ENCODE measurements around the gene KLF15. TPM values are rescaled to one million over a fixed set of nuclear protein-coding genes. Genes with fewer than 3 reads are reported as not detected.

The KLF15 gene
- total RNA-seq, 1 donor from 2014 or later = 0.31 TPM

GRCh38 chr3:126306888-126307482, 50.2 kb downstream of the KLF15 start:
- intact Hi-C loops (cut with micrococcal nuclease) = no loop called here

DNA sequence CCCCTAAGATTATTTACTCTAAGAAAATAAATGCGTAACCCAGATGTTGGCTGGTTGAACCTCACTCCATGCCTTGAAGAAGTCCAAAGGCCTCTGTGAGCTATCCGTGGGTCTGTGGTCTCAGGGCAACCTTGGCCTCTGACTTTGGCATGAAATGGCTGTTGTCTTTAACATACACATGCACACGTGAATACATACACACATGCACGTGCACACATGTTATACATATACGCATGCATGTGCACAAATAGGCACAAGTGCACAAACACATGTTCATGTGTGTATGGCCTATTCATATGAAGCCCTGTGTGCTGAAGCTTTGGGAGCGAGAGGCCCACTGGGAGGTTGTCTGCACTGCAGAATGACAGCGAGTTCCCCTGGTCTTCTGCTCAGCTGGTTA, 50.8 kb downstream of the KLF15 start:
- CTCF ChIA-PET = no interaction called here
- no peaks in the 10 kb centered on the region for H3K36me3 Mint-ChIP-seq (ENCODE audit: low read depth)
- no peaks in the 10 kb centered on the region for H3K27me3 Mint-ChIP-seq
- no peak overlapping the region for H3K27ac Mint-ChIP-seq
- peaks cover 18% of the 10 kb centered on the region for H3K9me3 Mint-ChIP-seq
- no peak for DNase-seq
- intact Hi-C loops (cut with micrococcal nuclease) = no loop called here
- H3K4me1 Mint-ChIP-seq = no peaks in the 10 kb centered on the region
- ATAC-seq (ENCODE audit: low read depth) = no peak
- TF ChIP-seq, protein P1, sequence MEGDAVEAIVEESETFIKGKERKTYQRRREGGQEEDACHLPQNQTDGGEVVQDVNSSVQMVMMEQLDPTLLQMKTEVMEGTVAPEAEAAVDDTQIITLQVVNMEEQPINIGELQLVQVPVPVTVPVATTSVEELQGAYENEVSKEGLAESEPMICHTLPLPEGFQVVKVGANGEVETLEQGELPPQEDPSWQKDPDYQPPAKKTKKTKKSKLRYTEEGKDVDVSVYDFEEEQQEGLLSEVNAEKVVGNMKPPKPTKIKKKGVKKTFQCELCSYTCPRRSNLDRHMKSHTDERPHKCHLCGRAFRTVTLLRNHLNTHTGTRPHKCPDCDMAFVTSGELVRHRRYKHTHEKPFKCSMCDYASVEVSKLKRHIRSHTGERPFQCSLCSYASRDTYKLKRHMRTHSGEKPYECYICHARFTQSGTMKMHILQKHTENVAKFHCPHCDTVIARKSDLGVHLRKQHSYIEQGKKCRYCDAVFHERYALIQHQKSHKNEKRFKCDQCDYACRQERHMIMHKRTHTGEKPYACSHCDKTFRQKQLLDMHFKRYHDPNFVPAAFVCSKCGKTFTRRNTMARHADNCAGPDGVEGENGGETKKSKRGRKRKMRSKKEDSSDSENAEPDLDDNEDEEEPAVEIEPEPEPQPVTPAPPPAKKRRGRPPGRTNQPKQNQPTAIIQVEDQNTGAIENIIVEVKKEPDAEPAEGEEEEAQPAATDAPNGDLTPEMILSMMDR (IDR thresholded peaks at IDR 0.05) = no peak
- POLR2A ChIA-PET = no interaction called here
- H3K4me3 Mint-ChIP-seq = no peak overlapping the region

More at GRCh38 chr3:126306888-126307482, 50.2 kb downstream of the KLF15 start:
- no peaks in the 10 kb centered on the region for H3K36me3 Mint-ChIP-seq (ENCODE audit: low read depth)
- H3K27me3 Mint-ChIP-seq = no peaks in the 10 kb centered on the region
- H3K4me1 Mint-ChIP-seq = no peaks in the 10 kb centered on the region
- TF ChIP-seq, protein P1 (IDR thresholded peaks at IDR 0.05) = no peak
- ChIA-PET POLR2A (no interaction called here), CTCF (no interaction called here)
- no peak overlapping the region for H3K4me3 Mint-ChIP-seq
- DNase-seq (no peak), ATAC-seq (ENCODE audit: low read depth) (no peak)
- peaks cover 18% of the 10 kb centered on the region for H3K9me3 Mint-ChIP-seq
- no peak overlapping the region for H3K27ac Mint-ChIP-seq

GRCh38 chr3:126305427-126305826, 51.8 kb downstream of the KLF15 start:
- DNase-seq (no peak), ATAC-seq (ENCODE audit: low read depth) (no peak)
- TF ChIP-seq, protein P1 (IDR thresholded peaks at IDR 0.05) = no peak
- ChIA-PET POLR2A (no interaction called here), CTCF (no interaction called here)
- Mint-ChIP-seq H3K27me3 (no peaks in the 10 kb centered on the region), H3K4me1 (no peaks in the 10 kb centered on the region), H3K27ac (no peak overlapping the region), H3K4me3 (no peak overlapping the region), H3K36me3 (ENCODE audit: low read depth) (no peaks in the 10 kb centered on the region), H3K9me3 (peaks cover 18% of the 10 kb centered on the region)
- intact Hi-C loops (cut with micrococcal nuclease) = no loop called here

GRCh38 chr3:126304704-126305103, 52.5 kb downstream of the KLF15 start:
- H3K4me1 Mint-ChIP-seq = no peaks in the 10 kb centered on the region
- ChIA-PET CTCF (no interaction called here), POLR2A (no interaction called here)
- ATAC-seq (ENCODE audit: low read depth) (no peak), DNase-seq (no peak)
- H3K27ac Mint-ChIP-seq = no peak overlapping the region
- H3K4me3 Mint-ChIP-seq = no peak overlapping the region
- peaks cover 18% of the 10 kb centered on the region for H3K9me3 Mint-ChIP-seq
- no peaks in the 10 kb centered on the region for H3K27me3 Mint-ChIP-seq
- intact Hi-C loops (cut with micrococcal nuclease) = no loop called here
- no peaks in the 10 kb centered on the region for H3K36me3 Mint-ChIP-seq (ENCODE audit: low read depth)
- TF ChIP-seq, protein P1 (IDR thresholded peaks at IDR 0.05) = no peak

DNA sequence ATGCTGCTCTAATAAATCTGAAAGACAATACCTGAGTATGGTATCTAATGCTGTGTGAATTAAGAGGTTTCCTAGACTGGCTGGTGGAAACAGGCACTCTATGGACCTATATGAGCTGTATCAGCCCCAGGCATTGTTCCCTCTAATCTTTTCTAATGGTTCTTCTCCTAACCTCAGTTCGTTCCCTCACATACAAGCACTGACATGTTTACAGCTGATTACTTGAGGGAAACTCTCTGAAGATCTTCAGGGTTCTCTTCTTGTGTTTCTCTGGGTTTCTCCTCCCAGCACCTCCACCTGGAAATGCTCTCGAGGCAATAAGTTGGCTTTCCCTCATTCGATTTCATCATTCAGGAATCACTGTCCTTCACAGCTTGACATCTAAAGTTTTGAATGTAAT, 52.9 kb downstream of the KLF15 start:
- Mint-ChIP-seq H3K9me3 (peaks cover 18% of the 10 kb centered on the region), H3K4me3 (no peak overlapping the region), H3K27me3 (no peaks in the 10 kb centered on the region), H3K27ac (no peak overlapping the region), H3K4me1 (no peaks in the 10 kb centered on the region), H3K36me3 (ENCODE audit: low read depth) (no peaks in the 10 kb centered on the region)
- DNase-seq = no peak
- ATAC-seq (ENCODE audit: low read depth) = no peak
- TF ChIP-seq, protein P1 (IDR thresholded peaks at IDR 0.05) = no peak
- ChIA-PET CTCF (no interaction called here), POLR2A (no interaction called here)
- intact Hi-C loops (cut with micrococcal nuclease) = no loop called here

Measured in activated B cell treated with CpG ODN at 0.5 μM for 24 hours (primary cell).